A549 (cell line): ENCODE results near the gene TRMT10C. TPM values are rescaled to one million over a fixed set of nuclear protein-coding genes. Genes with fewer than 3 reads are reported as not detected.

ENCODE experiments used
- ATAC-seq, 2 experiments: fragments of 200-7000 bp in 1 of 2; fragments of >200 bp in 1 of 2; cut with Nextera tagmentation in 1 of 2; cut with Tn5 transposase in 1 of 2; 3 replicates each; pipeline versions ENCODE4 v1.8.0 to v1.9.1; 2018 to 2020; ENCODE audit warnings: mild to moderate bottlenecking in 1 of 2, moderate library complexity in 1 of 2
- CTCF ChIA-PET: fragments of 300-600 bp; sonication (Branson Sonifier 250); formaldehyde crosslinking; extraction: SDS; loops from one replicate; lab custom pipeline; 2021; ENCODE audit warnings: antibody characterized with exemption, inconsistent platforms; lab: Yijun Ruan, JAX
- POLR2A ChIA-PET: fragments of 350-600 bp; formaldehyde crosslinking; extraction: SDS; loops from one replicate; lab custom pipeline; 2021; ENCODE audit warnings: antibody characterized with exemption, inconsistent platforms; lab: Yijun Ruan, JAX
- DNase-seq, 2 experiments: peaks; one replicate each; pipeline versions ENCODE4 v3.0.0 to v3.0.0-alpha.2; 2011 to 2016; ENCODE audit warnings: low read depth in 1 of 2, low spot score in 1 of 2
- FAIRE-seq: peaks from 2 replicates; lab custom pipeline; 2011; peaks lifted over from hg19 to GRCh38; lab: Jason Lieb, UNC
- H3K27ac ChIP-seq, 2 experiments: fragments of >200 bp; sonication (Bioruptor Twin); formaldehyde crosslinking; 3 replicates each; pipeline ENCODE4 v1.5.1; 2016 to 2017
- H3K4me1 ChIP-seq: fragments of >200 bp; sonication (Bioruptor Twin); formaldehyde crosslinking; 3 replicates; pipeline ENCODE4 v1.6.1; 2016
- H3K4me2 ChIP-seq: fragments of >200 bp; sonication (Bioruptor Twin); formaldehyde crosslinking; 3 replicates; pipeline ENCODE4 v1.6.1; 2016
- H3K4me3 ChIP-seq: fragments of >200 bp; sonication (Bioruptor Twin); formaldehyde crosslinking; 3 replicates; pipeline ENCODE4 v1.5.1; 2016
- H3K9me3 ChIP-seq: fragments of >200 bp; sonication (Bioruptor Twin); formaldehyde crosslinking; 3 replicates; pipeline ENCODE4 v1.6.1; 2016
- CTCF ChIP-seq: fragments of >200 bp; sonication (Bioruptor Twin); formaldehyde crosslinking; IDR thresholded peaks from 3 replicates; pipeline ENCODE4 v1.5.1; 2016
- ESRRA ChIP-seq: fragments of 150-350 bp; IDR thresholded peaks from 2 replicates; pipeline ENCODE4 v1.6.1; 2014; ENCODE audit warnings: mild to moderate bottlenecking, low read length, borderline replicate concordance
- FOXS1 ChIP-seq: fragments of 250-450 bp; sonication (Bioruptor Pico); IDR thresholded peaks from 2 replicates; pipeline ENCODE4 v1.5.0; 2020; ENCODE audit warnings: mild to moderate bottlenecking, moderate library complexity
- GATA3 ChIP-seq: IDR thresholded peaks from 2 replicates; pipeline ENCODE4 v1.6.1; 2012; ENCODE audit warnings: borderline replicate concordance
- JUNB ChIP-seq: fragments of >200 bp; sonication (Bioruptor Twin); formaldehyde crosslinking; IDR thresholded peaks from 2 replicates; pipeline ENCODE4 v1.6.1; 2016
- KDM1A ChIP-seq: fragments of 200-600 bp; sonication (generic); IDR thresholded peaks from 2 replicates; pipeline ENCODE4 v1.6.1; 2016; ENCODE audit warnings: low read depth, mild to moderate bottlenecking
- MAFK ChIP-seq: fragments of 450-650 bp; IDR thresholded peaks from 2 replicates; pipeline ENCODE4 v1.6.1; 2014; ENCODE audit not compliant: partially characterized antibody
- MAX ChIP-seq: IDR thresholded peaks from 2 replicates; pipeline ENCODE4 v1.6.1; 2012
- MYC ChIP-seq: IDR thresholded peaks from 2 replicates; pipeline ENCODE4 v1.6.1; 2012; ENCODE audit warnings: mild to moderate bottlenecking, inconsistent platforms, low read length, improper control_type of control experiment, borderline replicate concordance
- NFE2L2 ChIP-seq: fragments of 150-350 bp; conservative IDR thresholded peaks from 2 replicates; pipeline ENCODE4 v1.6.1; 2014; ENCODE audit warnings: low read length
- NPAS2 ChIP-seq: fragments of 250-450 bp; sonication (Bioruptor Pico); IDR thresholded peaks from 2 replicates; pipeline ENCODE4 v1.8.0; 2022; ENCODE audit warnings: mild to moderate bottlenecking, moderate library complexity, borderline replicate concordance
- POLR2A ChIP-seq: IDR thresholded peaks from 2 replicates; pipeline ENCODE4 v1.6.1; 2012; ENCODE audit warnings: mild to moderate bottlenecking, low read length
- RAD21 ChIP-seq, 2 experiments: fragments of >200 bp in 1 of 2; sonication (Bioruptor Twin) in 1 of 2; formaldehyde crosslinking in 1 of 2; IDR thresholded peaks in 1 of 2; conservative IDR thresholded peaks in 1 of 2; 2 replicates in 1 of 2; 3 replicates in 1 of 2; pipeline ENCODE4 v1.6.1; 2012 to 2018; ENCODE audit warnings: inconsistent platforms in 1 of 2
- RCOR1 ChIP-seq: fragments of 150-350 bp; IDR thresholded peaks from 2 replicates; pipeline ENCODE4 v1.6.1; 2014; ENCODE audit warnings: antibody characterized with exemption, low read length, low read depth
- SREBF2 ChIP-seq: fragments of 450-650 bp; IDR thresholded peaks from 2 replicates; pipeline ENCODE4 v1.6.1; 2014; ENCODE audit warnings: mild to moderate bottlenecking, moderate library complexity
- ZFP36 ChIP-seq: fragments of 450-650 bp; IDR thresholded peaks from 2 replicates; pipeline ENCODE4 v1.6.1; 2014; ENCODE audit warnings: borderline replicate concordance; ENCODE audit not compliant: partially characterized antibody
- ZNF302 ChIP-seq: fragments of 250-450 bp; sonication (Bioruptor Pico); IDR thresholded peaks from 2 replicates; pipeline ENCODE4 v1.9.0; 2021; ENCODE audit warnings: inconsistent platforms, mild to moderate bottlenecking, moderate library complexity
- ZSCAN20 ChIP-seq: fragments of 250-450 bp; sonication (Bioruptor Pico); IDR thresholded peaks from 2 replicates; pipeline ENCODE4 v1.8.0; 2022; ENCODE audit warnings: mild to moderate bottlenecking, moderate library complexity
- WGBS: methylation state at CpG from one replicate; pipeline ENCODE4 v1.1.6; 2017; ENCODE audit errors: missing lambda C conversion rate; 5-methylcytosine and 5-hydroxymethylcytosine counted together
- polyA plus RNA-seq, 4 experiments: library from polyadenylated mRNA; depleted of rRNA in 3 of 4; stranded (reverse); fragments of >200 nt; fragmentation: RNase III in 1 of 4; extraction: RNeasy Plus Mini Kit Qiagen cat#74134 plus additional on column Dnase treatment in 1 of 4; gene quantifications; 2 replicates in 3 of 4; 3 replicates in 1 of 4; pipeline ENCODE4 v1.2.3, GENCODE V29; 2011 to 2017
- TF ChIP-seq, protein P1 (sequence below): fragments of 200-600 bp; sonication (generic); IDR thresholded peaks from 2 replicates; pipeline ENCODE4 v1.6.1; 2016; ENCODE audit warnings: antibody characterized with exemption, mild to moderate bottlenecking, moderate library complexity
- TF ChIP-seq, protein P2 (sequence below): fragments of 250-450 bp; sonication (Bioruptor Pico); IDR thresholded peaks from 2 replicates; pipeline ENCODE4 v1.5.0; 2021; ENCODE audit warnings: mild to moderate bottlenecking, moderate library complexity, borderline replicate concordance
- TF ChIP-seq, protein P3 (sequence below): fragments of 150-350 bp; IDR thresholded peaks from 2 replicates; pipeline ENCODE4 v1.6.1; 2014; ENCODE audit warnings: low read depth, mild to moderate bottlenecking, low read length

Gene TRMT10C
- polyA plus RNA-seq, 2 of the 4 experiments (the other 2 are of a cell fraction), result 30.8 to 37.0 TPM

DNA sequence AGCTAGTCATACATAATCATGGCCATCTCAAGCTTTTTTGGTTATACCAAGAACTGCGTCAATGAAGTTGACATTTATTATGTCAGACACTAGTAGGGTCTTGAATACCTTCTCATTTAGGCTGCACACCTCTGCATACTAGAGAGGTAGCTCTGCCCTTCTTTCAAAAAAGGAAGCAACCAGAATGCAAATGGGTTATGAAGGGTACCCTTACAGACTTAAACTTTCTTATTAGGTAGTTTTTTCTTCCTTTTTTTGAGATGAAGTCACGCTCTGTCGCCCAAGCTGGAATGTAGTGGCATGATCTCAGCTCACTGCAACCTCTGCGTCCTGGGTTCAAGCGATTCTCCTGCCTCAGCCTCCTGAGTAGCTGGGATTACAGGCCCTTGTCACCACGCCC is 15.6 kb downstream of the TRMT10C start (continued):
- TF ChIP-seq, protein P1, sequence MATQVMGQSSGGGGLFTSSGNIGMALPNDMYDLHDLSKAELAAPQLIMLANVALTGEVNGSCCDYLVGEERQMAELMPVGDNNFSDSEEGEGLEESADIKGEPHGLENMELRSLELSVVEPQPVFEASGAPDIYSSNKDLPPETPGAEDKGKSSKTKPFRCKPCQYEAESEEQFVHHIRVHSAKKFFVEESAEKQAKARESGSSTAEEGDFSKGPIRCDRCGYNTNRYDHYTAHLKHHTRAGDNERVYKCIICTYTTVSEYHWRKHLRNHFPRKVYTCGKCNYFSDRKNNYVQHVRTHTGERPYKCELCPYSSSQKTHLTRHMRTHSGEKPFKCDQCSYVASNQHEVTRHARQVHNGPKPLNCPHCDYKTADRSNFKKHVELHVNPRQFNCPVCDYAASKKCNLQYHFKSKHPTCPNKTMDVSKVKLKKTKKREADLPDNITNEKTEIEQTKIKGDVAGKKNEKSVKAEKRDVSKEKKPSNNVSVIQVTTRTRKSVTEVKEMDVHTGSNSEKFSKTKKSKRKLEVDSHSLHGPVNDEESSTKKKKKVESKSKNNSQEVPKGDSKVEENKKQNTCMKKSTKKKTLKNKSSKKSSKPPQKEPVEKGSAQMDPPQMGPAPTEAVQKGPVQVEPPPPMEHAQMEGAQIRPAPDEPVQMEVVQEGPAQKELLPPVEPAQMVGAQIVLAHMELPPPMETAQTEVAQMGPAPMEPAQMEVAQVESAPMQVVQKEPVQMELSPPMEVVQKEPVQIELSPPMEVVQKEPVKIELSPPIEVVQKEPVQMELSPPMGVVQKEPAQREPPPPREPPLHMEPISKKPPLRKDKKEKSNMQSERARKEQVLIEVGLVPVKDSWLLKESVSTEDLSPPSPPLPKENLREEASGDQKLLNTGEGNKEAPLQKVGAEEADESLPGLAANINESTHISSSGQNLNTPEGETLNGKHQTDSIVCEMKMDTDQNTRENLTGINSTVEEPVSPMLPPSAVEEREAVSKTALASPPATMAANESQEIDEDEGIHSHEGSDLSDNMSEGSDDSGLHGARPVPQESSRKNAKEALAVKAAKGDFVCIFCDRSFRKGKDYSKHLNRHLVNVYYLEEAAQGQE, result no peak
- TF ChIP-seq KDM1A (no peak), GATA3 (no peak)

GRCh38 chr3:101588616-101589015 is 26.9 kb downstream of the TRMT10C start:
- 82% methylated on average over 1 of the region's 1 CpG for WGBS
- CTCF ChIA-PET, result interaction anchor here (0.6 to 1.3 kb wide), 4 partner anchors 9 to 1184 kb away, joined by 3 to 6 read pairs (median 4); partner anchors contain the start of gene PCNP
- no peak for FAIRE-seq
- Histone ChIP-seq H3K4me1 (no peaks in the 10 kb centered on the region), H3K27ac (no peak overlapping the region), H3K9me3 (no peaks in the 10 kb centered on the region), H3K4me2 (no peak overlapping the region), H3K4me3 (no peak overlapping the region)
- DNase-seq, result no peak
- POLR2A ChIA-PET, result interaction anchor here (1.7 kb wide), 1 partner anchor 15 kb away, joined by 4 read pairs; the partner anchor contains the start of gene PCNP
- TF ChIP-seq ZFP36 (no peak), RAD21 (conservative IDR thresholded peaks at IDR 0.05 in 1 of 2, IDR thresholded peaks at IDR 0.05 in 1 of 2) (no peak), FOXS1 (CRISPR knock-in tag) (no peak), JUNB (no peak), CTCF (no peak), ZNF302 (CRISPR knock-in tag) (no peak), POLR2A (no peak), NFE2L2 (no peak), MAX (no peak), NPAS2 (CRISPR knock-in tag) (no peak), MAFK (no peak), ESRRA (no peak), ZSCAN20 (no peak), MYC (no peak), RCOR1 (no peak), SREBF2 (no peak)
- TF ChIP-seq, protein P2, sequence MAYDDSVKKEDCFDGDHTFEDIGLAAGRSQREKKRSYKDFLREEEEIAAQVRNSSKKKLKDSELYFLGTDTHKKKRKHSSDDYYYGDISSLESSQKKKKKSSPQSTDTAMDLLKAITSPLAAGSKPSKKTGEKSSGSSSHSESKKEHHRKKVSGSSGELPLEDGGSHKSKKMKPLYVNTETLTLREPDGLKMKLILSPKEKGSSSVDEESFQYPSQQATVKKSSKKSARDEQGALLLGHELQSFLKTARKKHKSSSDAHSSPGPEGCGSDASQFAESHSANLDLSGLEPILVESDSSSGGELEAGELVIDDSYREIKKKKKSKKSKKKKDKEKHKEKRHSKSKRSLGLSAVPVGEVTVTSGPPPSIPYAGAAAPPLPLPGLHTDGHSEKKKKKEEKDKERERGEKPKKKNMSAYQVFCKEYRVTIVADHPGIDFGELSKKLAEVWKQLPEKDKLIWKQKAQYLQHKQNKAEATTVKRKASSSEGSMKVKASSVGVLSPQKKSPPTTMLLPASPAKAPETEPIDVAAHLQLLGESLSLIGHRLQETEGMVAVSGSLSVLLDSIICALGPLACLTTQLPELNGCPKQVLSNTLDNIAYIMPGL (CRISPR knock-in tag), result no peak
- TF ChIP-seq, protein P3, sequence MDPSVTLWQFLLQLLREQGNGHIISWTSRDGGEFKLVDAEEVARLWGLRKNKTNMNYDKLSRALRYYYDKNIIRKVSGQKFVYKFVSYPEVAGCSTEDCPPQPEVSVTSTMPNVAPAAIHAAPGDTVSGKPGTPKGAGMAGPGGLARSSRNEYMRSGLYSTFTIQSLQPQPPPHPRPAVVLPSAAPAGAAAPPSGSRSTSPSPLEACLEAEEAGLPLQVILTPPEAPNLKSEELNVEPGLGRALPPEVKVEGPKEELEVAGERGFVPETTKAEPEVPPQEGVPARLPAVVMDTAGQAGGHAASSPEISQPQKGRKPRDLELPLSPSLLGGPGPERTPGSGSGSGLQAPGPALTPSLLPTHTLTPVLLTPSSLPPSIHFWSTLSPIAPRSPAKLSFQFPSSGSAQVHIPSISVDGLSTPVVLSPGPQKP, result no peak
- ATAC-seq, result no peak
